GM12878 (cell line): ENCODE results near the gene APH1B. TPM values are rescaled to one million over a fixed set of nuclear protein-coding genes. Genes with fewer than 3 reads are reported as not detected.

Experiments
- ATAC-seq: fragments of 200-7000 bp; cut with Tn5 transposase; 3 replicates; pipeline ENCODE4 v1.9.1; 2020; ENCODE audit warnings: mild to moderate bottlenecking, moderate library complexity
- BruUV-seq: library from RNA; stranded (reverse); fragments of 400-500 nt; replicated peaks from 2 replicates; lab custom pipeline; 2021; lab: Mats Ljungman, UMichigan
- CTCF ChIA-PET: fragments of 300-600 bp; sonication (Branson Sonifier 250); formaldehyde crosslinking; extraction: SDS; loops from one replicate; lab custom pipeline; 2021; ENCODE audit warnings: inconsistent platforms; lab: Yijun Ruan, JAX
- POLR2A ChIA-PET: fragments of 350-600 bp; formaldehyde crosslinking; extraction: SDS; loops from one replicate; lab custom pipeline; 2021; ENCODE audit warnings: inconsistent platforms; lab: Charles Lee
- RAD21 ChIA-PET: fragments of 300-600 bp; sonication (Branson Sonifier 250); formaldehyde crosslinking; loops from one replicate; lab custom pipeline; 2023; ENCODE audit warnings: antibody characterized with exemption; ENCODE audit not compliant: unreplicated experiment; lab: Charles Lee
- SMC1A ChIA-PET: fragments of 300-600 bp; sonication (Branson Sonifier 250); formaldehyde crosslinking; loops from one replicate; lab custom pipeline; 2023; ENCODE audit not compliant: unreplicated experiment, uncharacterized antibody; lab: Charles Lee
- DNase-seq: peaks from one replicate; pipeline ENCODE4 v3.0.0-alpha.2; 2011; ENCODE audit warnings: low read depth, low spot score
- FAIRE-seq: peaks from 3 replicates; lab custom pipeline; 2011; peaks lifted over from hg19 to GRCh38; lab: Jason Lieb, UNC
- H2AFZ ChIP-seq: 2 replicates; pipeline ENCODE4 v1.6.0; 2011; ENCODE audit warnings: low read depth, low read length, control low read depth; ENCODE audit not compliant: control insufficient read depth
- H3K27ac ChIP-seq: 2 replicates; pipeline ENCODE4 v1.5.1; 2011; ENCODE audit warnings: control low read depth; ENCODE audit not compliant: control insufficient read depth, insufficient read depth
- H3K27me3 ChIP-seq, 2 experiments: replicated peaks in 1 of 2; 2 replicates each; pipeline versions ENCODE4 v1.6.0 to v1.6.1; 2011; ENCODE audit warnings: low read length in 1 of 2; ENCODE audit not compliant: control insufficient read depth in 2 of 2, insufficient read depth in 2 of 2
- H3K36me3 ChIP-seq, 2 experiments: 2 replicates each; pipeline ENCODE4 v1.5.1; 2011; ENCODE audit warnings: low read length in 1 of 2; ENCODE audit not compliant: control insufficient read depth in 2 of 2, insufficient read depth in 2 of 2
- H3K4me1 ChIP-seq: 2 replicates; pipeline ENCODE4 v1.6.1; 2011; ENCODE audit warnings: mild to moderate bottlenecking, low read length, moderate library complexity, mixed read lengths; ENCODE audit not compliant: control insufficient read depth, insufficient read depth
- H3K4me2 ChIP-seq: 2 replicates; pipeline ENCODE4 v1.6.0; 2011; ENCODE audit warnings: control low read depth; ENCODE audit not compliant: control insufficient read depth, insufficient read depth
- H3K4me3 ChIP-seq: fragments of 200-600 bp; sonication (generic); 2 replicates; pipeline ENCODE4 v1.5.1; 2016
- H3K79me2 ChIP-seq: 2 replicates; pipeline ENCODE4 v1.6.0; 2011; ENCODE audit warnings: low read length; ENCODE audit not compliant: control insufficient read depth, insufficient read depth
- H3K9ac ChIP-seq: 2 replicates; pipeline ENCODE4 v1.8.0; 2011; ENCODE audit warnings: low read length, control low read depth, mixed read lengths; ENCODE audit not compliant: control insufficient read depth, insufficient read depth
- H3K9me3 ChIP-seq: replicated peaks from 3 replicates; pipeline ENCODE4 v1.5.1; 2011; ENCODE audit warnings: mild to moderate bottlenecking, low read length; ENCODE audit not compliant: control insufficient read depth, insufficient read depth
- H4K20me1 ChIP-seq: 2 replicates; pipeline ENCODE4 v1.6.0; 2011; ENCODE audit not compliant: control insufficient read depth, insufficient read depth
- HDAC2 ChIP-seq: fragments of 200-600 bp; sonication (generic); IDR thresholded peaks from 2 replicates; pipeline ENCODE4 v1.6.1; 2017
- KDM1A ChIP-seq: fragments of 200-600 bp; sonication (generic); IDR thresholded peaks from 2 replicates; pipeline ENCODE4 v1.6.1; 2016; ENCODE audit warnings: borderline replicate concordance
- MEF2A ChIP-seq: IDR thresholded peaks from 2 replicates; pipeline ENCODE4 v1.6.1; 2011; ENCODE audit warnings: low read depth, mild to moderate bottlenecking, low read length, moderate library complexity; ENCODE audit not compliant: insufficient read depth
- PML ChIP-seq: IDR thresholded peaks from 2 replicates; pipeline ENCODE4 v1.6.1; 2012; ENCODE audit warnings: low read length, inconsistent platforms
- POLR2AphosphoS2 ChIP-seq: IDR thresholded peaks from 2 replicates; pipeline ENCODE4 v1.6.1; 2011; ENCODE audit warnings: low read depth, mild to moderate bottlenecking, low read length, improper control_type of control experiment, moderate library complexity
- POLR2AphosphoS5 ChIP-seq: IDR thresholded peaks from 2 replicates; pipeline ENCODE4 v1.6.1; 2011; ENCODE audit warnings: mild to moderate bottlenecking, low read length, inconsistent platforms
- TARDBP ChIP-seq: IDR thresholded peaks from 2 replicates; pipeline ENCODE4 v1.6.1; 2016; ENCODE audit warnings: borderline replicate concordance
- WGBS: methylation state at CpG from one replicate; pipeline ENCODE4 v1.1.6; 2016; ENCODE audit warnings: low lambda C conversion rate; ENCODE audit not compliant: insufficient replicate concordance, insufficient coverage; ENCODE audit errors: missing lambda C conversion rate; 5-methylcytosine and 5-hydroxymethylcytosine counted together
- in situ Hi-C: fragments of 300-500 bp; cut with MboI; formaldehyde crosslinking; loops from 9 replicates; pipeline ENCODE4 v1.14.3; 2018; ENCODE audit warnings: mixed read lengths
- intact Hi-C: fragments of 100-400 bp; cut with micrococcal nuclease; formaldehyde crosslinking; loops from one replicate; pipeline ENCODE4 v1.14.2; 2022; ENCODE audit not compliant: unreplicated experiment
- polyA plus RNA-seq, 11 experiments: library from polyadenylated mRNA; depleted of rRNA in 4 of 11; unstranded in 6 of 11; stranded (reverse) in 5 of 11; fragments of >200 nt; fragmentation: Nextera tagmentation in 4 of 11; fragmentation: Illumina TruSeq in 1 of 11; extraction: Ambion mirVana in 4 of 11; extraction: Trizol in 1 of 11; gene quantifications; 1 replicate in 1 of 11; 2 replicates in 10 of 11; pipeline versions ENCODE4 v1.2.1 to v1.2.3, GENCODE V29; 2011 to 2016; ENCODE audit warnings: inconsistent platforms in 2 of 11, missing spikeins in 2 of 11, low read depth in 1 of 11
- total RNA-seq, 4 experiments: library from RNA; depleted of rRNA in 3 of 4; stranded (reverse); fragments of >200 nt in 3 of 4; fragmentation: Illumina TruSeq in 1 of 4; extraction: Trizol in 1 of 4; gene quantifications; 2 replicates each; pipeline versions ENCODE4 v1.2.1 to v1.2.3, GENCODE V29; 2013 to 2021
- TF ChIP-seq, protein P1 (sequence below): IDR thresholded peaks from 2 replicates; pipeline ENCODE4 v1.6.1; 2011; ENCODE audit warnings: borderline replicate concordance, low read depth, mild to moderate bottlenecking, moderate library complexity, low read length; ENCODE audit not compliant: insufficient read depth, poor library complexity, severe bottlenecking
- TF ChIP-seq, protein P2 (sequence below): fragments of 450-650 bp; IDR thresholded peaks from 2 replicates; pipeline ENCODE4 v1.6.1; 2018; ENCODE audit warnings: mild to moderate bottlenecking, low read depth, moderate library complexity; ENCODE audit not compliant: partially characterized antibody
- TF ChIP-seq, protein P3 (sequence below): IDR thresholded peaks from 2 replicates; pipeline ENCODE4 v1.6.1; 2011; ENCODE audit warnings: mild to moderate bottlenecking, low read depth, low read length, moderate library complexity; ENCODE audit not compliant: insufficient replicate concordance
- TF ChIP-seq, protein P4 (sequence below): IDR thresholded peaks from 2 replicates; pipeline ENCODE4 v1.6.1; 2011; ENCODE audit warnings: low read depth, low read length, improper control_type of control experiment, borderline replicate concordance

APH1B gene
- total and polyA plus RNA-seq, 10 of the 15 experiments (the other 5 are each of a cell fraction or from before 2014, with no cell fraction given) = 5.0 to 20.8 (median 11.1) TPM

DNA sequence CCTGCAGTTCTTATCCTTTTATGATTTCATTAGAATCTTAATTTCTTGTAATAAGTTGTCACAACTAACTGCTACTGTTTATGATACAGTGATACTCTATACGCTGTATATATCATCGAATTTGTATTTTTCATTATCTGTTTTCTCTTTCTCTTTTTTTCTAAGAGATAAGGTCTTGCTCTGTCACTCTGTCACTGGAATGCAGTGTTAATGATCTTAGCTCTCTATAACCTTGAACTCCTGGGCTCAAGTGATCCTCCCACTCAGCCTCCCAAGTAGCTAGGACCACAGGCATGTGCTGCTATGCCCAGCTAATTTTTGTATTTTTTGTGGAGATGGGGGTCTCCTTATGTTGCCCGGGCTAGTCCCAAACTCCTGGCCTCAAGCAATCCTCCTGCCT is 14.8 kb downstream of the APH1B start:
- Histone ChIP-seq H4K20me1 (no peaks in the 10 kb centered on the region), H3K27ac (no peak overlapping the region), H3K9me3 (no peaks in the 10 kb centered on the region), H3K9ac (no peak overlapping the region), H3K4me1 (peaks cover 6% of the 10 kb centered on the region; the same call in 1 of the 2 replicates), H3K79me2 (no peaks in the 10 kb centered on the region), H3K36me3 (no peaks in the 10 kb centered on the region), H3K27me3 (no peaks in the 10 kb centered on the region), H3K4me3 (no peak overlapping the region), H2AFZ (no peak overlapping the region), H3K4me2 (no peak overlapping the region)
- SMC1A ChIA-PET = interaction anchor here (1.0 to 6.3 kb wide), 14 partner anchors 13 to 176 kb away, joined by 3 to 92 read pairs (median 7); partner anchors contain the start of gene RPS27L
- ATAC-seq = no peak
- CTCF ChIA-PET = interaction anchor here (1.0 to 11.0 kb wide), 9 partner anchors 13 to 358 kb away, joined by 3 to 145 read pairs (median 5); no protein-coding TSS in a partner anchor
- RAD21 ChIA-PET = interaction anchor here (0.9 to 6.1 kb wide), 9 partner anchors 21 to 213 kb away, joined by 3 to 62 read pairs (median 4); no protein-coding TSS in a partner anchor
- WGBS = 86% methylated on average over 3 of the region's 3 CpGs
- no peak for FAIRE-seq
- no TSS peak for BruUV-seq
- in situ Hi-C loops = loop anchor here (5.0 to 25.0 kb wide), 3 partner anchors 110 to 775 kb away; partner anchors contain the start of gene FBXL22
- DNase-seq = no peak
- POLR2A ChIA-PET = no interaction called here
- TF ChIP-seq, protein P1, sequence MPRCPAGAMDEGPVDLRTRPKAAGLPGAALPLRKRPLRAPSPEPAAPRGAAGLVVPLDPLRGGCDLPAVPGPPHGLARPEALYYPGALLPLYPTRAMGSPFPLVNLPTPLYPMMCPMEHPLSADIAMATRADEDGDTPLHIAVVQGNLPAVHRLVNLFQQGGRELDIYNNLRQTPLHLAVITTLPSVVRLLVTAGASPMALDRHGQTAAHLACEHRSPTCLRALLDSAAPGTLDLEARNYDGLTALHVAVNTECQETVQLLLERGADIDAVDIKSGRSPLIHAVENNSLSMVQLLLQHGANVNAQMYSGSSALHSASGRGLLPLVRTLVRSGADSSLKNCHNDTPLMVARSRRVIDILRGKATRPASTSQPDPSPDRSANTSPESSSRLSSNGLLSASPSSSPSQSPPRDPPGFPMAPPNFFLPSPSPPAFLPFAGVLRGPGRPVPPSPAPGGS = no peak
- no peak for TF ChIP-seq PML
- TF ChIP-seq, protein P2, sequence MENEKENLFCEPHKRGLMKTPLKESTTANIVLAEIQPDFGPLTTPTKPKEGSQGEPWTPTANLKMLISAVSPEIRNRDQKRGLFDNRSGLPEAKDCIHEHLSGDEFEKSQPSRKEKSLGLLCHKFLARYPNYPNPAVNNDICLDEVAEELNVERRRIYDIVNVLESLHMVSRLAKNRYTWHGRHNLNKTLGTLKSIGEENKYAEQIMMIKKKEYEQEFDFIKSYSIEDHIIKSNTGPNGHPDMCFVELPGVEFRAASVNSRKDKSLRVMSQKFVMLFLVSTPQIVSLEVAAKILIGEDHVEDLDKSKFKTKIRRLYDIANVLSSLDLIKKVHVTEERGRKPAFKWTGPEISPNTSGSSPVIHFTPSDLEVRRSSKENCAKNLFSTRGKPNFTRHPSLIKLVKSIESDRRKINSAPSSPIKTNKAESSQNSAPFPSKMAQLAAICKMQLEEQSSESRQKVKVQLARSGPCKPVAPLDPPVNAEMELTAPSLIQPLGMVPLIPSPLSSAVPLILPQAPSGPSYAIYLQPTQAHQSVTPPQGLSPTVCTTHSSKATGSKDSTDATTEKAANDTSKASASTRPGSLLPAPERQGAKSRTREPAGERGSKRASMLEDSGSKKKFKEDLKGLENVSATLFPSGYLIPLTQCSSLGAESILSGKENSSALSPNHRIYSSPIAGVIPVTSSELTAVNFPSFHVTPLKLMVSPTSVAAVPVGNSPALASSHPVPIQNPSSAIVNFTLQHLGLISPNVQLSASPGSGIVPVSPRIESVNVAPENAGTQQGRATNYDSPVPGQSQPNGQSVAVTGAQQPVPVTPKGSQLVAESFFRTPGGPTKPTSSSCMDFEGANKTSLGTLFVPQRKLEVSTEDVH = no peak
- TF ChIP-seq HDAC2 = no peak
- TF ChIP-seq KDM1A = no peak
- TF ChIP-seq, protein P3, sequence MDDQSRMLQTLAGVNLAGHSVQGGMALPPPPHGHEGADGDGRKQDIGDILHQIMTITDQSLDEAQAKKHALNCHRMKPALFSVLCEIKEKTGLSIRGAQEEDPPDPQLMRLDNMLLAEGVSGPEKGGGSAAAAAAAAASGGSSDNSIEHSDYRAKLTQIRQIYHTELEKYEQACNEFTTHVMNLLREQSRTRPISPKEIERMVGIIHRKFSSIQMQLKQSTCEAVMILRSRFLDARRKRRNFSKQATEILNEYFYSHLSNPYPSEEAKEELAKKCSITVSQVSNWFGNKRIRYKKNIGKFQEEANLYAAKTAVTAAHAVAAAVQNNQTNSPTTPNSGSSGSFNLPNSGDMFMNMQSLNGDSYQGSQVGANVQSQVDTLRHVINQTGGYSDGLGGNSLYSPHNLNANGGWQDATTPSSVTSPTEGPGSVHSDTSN = no peak
- no peak for TF ChIP-seq POLR2AphosphoS5
- no peak for TF ChIP-seq TARDBP
- TF ChIP-seq, protein P4, sequence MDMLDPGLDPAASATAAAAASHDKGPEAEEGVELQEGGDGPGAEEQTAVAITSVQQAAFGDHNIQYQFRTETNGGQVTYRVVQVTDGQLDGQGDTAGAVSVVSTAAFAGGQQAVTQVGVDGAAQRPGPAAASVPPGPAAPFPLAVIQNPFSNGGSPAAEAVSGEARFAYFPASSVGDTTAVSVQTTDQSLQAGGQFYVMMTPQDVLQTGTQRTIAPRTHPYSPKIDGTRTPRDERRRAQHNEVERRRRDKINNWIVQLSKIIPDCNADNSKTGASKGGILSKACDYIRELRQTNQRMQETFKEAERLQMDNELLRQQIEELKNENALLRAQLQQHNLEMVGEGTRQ = no peak
- no peak for TF ChIP-seq MEF2A
- TF ChIP-seq POLR2AphosphoS2 = no peak
- intact Hi-C loops = no loop called here
